Stromal cell of bone marrow (primary cell): ENCODE results near the gene PLXNA1.

Experiments used
- DNase-seq: peaks from one replicate; pipeline ENCODE4 v3.0.0-alpha.2; 2012; ENCODE audit warnings: low read depth

PLXNA1 gene

DNA sequence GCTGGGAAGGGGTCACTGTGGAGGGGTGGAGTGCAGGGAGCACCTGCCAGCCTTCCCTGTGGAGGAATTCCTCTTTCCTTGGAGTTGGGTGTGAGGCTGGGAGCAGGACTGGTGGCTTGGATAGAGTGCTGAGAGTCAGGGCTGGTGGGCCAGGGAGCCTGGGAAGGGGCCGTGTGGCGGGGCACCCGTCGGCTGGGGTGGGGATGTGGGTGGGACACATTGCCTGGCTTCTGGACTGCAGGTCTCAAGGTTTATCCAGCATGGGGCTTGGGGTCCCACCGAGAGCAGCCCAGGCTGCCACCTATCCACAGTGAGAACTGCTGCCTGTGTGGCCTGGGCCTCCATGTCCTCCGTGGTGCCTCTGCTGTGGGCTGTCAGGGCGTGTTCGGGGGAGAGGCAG, 4.7 kb downstream of the PLXNA1 start:
- no peak for DNase-seq

DNA sequence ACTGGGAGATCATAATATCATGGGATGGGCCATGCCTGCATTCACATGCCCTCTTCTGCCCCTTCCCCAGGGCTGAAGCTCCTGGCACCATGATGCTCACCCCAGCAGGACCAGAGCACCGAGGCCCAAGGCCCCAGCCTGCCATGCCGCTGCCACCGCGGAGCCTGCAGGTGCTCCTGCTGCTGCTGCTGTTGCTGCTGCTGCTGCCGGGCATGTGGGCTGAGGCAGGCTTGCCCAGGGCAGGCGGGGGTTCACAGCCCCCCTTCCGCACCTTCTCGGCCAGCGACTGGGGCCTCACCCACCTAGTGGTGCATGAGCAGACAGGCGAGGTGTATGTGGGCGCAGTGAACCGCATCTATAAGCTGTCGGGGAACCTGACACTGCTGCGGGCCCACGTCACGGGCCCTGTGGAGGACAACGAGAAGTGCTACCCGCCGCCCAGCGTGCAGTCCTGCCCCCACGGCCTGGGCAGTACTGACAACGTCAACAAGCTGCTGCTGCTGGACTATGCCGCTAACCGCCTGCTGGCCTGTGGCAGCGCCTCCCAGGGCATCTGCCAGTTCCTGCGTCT, 5.6 kb downstream of the PLXNA1 start:
- no peak for DNase-seq

DNA sequence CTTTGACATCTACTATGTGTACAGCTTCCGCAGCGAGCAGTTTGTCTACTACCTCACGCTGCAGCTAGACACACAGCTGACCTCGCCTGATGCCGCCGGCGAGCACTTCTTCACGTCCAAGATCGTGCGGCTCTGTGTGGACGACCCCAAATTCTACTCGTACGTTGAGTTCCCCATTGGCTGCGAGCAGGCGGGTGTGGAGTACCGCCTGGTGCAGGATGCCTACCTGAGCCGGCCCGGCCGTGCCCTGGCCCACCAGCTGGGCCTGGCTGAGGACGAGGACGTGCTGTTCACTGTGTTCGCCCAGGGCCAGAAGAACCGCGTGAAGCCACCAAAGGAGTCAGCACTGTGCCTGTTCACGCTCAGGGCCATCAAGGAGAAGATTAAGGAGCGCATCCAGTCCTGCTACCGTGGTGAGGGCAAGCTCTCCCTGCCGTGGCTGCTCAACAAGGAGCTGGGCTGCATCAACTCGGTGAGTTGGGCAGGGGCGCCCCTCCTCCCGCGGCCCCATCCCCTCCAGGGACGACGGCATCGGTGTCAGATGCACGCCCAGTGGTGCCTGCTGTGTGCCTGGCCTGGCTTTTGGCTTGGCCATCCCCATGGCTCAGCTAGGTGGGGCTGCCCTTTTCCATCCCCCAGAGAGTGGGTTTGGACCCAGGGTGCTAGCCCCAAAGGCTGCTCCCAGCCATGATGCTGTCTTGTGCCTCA, 6.6 kb downstream of the PLXNA1 start:
- no peak for DNase-seq

DNA sequence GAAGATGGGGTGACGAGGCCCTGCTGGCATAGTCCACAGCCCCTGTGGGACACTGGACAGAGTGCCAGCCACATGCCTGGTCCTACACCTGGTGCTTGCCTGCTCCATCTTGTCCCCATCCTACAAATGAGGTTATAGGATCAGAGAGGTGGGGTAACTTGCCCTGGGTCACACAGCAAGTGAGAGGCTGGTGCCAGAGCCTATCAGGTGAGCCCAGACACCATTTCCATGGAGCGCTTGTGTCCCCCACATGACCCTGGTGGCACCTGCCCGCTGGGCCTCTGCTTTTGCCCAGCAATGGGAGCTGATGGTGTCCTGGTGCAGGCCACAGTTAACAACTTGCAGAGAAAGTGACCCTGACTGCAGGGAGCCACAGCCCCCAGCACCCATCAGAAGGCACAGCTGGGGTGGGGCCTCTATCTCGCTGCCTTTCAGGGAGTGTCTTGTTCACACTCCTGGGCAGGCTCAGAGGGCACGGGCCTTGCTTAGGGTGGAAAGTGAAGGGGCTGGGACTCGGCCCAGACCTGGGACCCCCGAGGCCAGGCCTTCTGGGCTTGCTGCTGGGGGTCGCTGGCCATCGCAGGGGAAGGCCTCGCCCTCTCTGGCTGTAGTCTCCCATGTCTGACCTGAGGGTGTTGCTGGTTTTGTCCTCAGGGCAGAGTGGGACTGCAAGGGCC, 7.2 kb downstream of the PLXNA1 start:
- DNase-seq, result no peak

DNA sequence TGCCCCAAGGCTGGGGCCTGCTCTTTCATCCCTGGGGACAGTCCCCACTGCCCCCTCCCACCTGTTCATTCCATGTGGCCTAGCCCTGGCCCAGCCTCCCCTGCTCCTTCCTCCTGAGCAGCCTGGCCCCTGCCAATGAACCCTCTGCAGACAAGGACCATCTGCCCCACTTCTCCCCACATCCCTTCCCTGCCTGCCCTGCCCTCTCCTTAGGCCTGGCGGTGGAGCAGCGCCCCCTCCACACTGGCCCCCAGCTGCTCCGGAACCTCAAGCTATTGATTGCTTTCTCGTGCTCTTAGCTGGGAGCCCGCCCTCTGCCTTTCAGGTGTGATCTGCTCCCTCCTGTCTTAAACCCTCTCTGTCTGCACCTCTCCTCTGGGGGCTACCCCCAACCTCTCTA, 8.0 kb downstream of the PLXNA1 start:
- no peak for DNase-seq

DNA sequence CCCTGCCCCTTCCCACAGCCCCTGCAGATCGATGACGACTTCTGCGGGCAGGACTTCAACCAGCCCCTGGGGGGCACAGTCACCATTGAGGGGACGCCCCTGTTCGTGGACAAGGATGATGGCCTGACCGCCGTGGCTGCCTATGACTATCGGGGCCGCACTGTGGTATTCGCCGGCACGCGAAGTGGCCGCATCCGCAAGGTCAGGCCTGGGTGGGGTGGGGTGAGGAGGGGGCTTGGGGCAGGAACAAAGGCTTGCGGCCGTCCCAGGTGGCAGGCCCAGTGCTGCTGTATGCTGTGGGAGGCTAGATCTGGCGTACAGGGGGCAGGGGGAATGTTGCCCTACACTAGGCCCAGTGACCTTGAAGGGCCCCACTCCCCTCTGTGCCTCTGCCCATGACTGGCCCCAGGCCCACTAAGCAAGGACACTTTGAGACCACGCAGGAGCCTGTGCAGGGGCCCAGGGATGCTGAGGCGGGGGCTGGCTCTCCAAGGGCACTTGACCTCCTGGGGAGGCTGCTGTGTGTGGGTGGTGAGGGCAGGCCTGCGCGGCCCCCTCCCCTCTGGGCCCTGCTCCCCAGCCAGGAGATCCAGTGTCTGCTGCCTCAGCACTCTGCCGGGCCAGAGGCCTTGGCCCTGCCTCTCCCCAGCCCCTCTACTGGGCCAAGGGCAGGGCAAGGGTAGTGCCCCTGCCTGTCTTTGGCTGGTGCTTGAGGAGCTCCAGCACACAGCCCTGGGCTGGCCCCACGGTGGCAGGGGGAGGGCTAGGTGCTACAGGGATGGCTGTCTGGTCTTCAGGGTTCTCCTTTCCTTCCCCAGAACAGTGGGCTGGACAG, 8.7 kb downstream of the PLXNA1 start:
- DNase-seq, result no peak

DNA sequence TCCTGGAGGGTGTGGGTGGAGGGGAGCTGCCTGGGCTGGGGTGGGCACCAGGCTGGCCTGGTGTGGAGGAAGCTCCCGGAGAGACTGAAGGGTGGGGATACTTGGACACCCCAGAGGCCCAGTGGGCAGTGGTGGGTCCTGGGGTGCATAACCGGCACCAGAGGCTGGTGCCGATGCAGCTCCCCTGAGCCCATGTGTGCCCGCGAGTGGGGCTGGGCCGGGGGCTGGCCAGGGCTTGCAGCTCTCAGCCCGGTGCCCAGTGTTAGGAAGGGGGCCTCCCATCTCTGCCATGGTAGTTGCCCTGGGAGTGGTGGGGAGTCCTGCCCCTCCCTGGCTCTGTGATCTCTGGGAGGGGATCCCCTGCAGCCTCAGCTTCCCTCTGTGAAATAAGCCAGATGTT, 9.3 kb downstream of the PLXNA1 start:
- no peak for DNase-seq

DNA sequence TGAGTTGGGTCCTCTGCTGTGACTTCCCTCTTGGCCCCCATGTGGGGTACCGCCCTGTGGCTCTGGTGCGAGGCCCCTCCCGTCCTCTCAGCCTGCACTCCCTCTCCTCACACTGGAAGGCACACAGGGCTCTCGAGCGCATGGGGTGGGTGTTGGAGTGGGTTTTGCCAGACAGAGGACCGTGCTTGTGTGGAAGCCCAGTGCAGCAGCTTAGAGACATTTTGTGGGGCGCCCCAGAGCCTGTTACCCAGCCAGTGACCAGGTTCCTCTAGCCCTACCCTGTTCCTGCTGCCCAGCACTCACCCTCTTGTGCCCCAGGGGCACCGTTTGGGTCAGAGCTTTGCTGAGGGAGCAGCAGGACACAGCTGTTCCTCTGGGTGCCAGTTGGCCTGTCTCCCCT, 9.9 kb downstream of the PLXNA1 start:
- DNase-seq, result no peak

DNA sequence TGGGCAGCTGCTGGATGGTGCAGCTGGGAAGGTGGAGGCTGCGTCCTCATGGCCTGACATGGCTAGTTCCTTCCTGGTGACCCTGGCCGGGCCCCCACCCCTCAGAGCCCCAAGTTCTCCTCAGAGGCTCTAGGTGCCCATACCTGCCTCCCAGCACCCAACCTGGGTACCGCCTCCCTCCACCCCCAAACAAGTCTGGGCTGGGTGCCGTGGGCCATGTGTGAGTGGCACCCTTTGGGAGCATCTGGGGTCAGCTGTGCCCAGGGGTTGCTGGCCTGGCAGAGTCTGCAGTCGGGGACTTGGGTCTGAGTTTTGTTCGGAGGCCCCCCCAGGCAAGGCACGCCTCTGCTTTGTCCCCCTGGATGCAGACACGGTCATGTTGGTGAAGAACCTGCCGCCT, 10.5 kb downstream of the PLXNA1 start:
- DNase-seq, result no peak

DNA sequence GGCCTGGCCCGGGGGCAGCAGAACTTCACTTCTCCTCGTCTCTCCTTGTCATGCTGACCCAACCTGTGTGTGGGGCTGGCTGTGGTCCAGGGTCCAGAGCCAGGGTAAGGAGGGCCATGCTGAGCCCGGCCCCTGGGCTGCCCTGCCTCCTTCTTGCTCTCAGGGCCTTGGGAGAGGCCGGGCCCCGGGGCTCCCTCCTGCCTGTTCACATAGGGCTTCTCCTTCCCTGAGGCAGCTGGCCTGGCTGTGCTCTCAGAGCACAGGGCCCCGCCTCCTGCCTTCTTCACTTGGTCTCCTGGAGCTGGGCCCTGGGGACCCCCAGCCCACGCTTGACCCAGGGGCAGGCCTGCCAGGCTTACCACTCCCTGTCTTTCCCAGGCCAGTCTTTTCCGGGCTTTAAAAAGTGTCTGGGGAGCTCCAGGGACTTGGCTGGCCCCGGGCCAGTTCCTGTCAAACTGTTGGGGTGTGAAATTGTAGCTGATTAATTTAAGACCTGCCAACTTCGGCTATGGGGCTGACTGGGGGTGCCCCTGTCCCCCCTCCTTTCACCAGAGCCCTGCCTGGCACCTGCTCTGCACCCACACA, 11.8 kb downstream of the PLXNA1 start:
- no peak for DNase-seq

DNA sequence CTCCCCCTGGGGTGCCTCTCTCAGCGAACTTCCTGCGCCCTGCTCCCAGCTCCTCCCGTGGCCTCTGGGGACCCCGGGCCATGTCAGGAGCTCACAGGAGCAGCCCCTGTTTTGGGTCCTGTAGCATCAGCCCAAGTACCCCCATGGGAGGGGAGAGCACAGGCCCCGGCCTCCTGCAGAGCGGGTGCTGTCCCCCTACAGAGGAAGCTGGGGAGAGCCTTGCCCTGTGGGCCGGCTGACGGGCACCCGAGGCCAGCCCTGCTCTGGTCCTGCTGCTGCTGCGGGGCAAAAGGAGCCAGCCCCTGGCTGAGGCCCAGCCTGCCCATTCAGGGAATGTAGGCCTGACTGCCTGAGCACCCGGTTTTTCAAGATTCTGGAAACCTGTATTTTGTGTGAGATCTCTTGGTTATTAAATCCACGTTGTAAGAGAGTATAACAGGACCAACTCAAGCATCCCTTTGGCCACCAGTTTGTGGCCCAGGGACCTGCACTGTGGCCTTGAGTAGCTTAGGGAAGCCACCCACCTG, 12.4 kb downstream of the PLXNA1 start:
- DNase-seq, result no peak

DNA sequence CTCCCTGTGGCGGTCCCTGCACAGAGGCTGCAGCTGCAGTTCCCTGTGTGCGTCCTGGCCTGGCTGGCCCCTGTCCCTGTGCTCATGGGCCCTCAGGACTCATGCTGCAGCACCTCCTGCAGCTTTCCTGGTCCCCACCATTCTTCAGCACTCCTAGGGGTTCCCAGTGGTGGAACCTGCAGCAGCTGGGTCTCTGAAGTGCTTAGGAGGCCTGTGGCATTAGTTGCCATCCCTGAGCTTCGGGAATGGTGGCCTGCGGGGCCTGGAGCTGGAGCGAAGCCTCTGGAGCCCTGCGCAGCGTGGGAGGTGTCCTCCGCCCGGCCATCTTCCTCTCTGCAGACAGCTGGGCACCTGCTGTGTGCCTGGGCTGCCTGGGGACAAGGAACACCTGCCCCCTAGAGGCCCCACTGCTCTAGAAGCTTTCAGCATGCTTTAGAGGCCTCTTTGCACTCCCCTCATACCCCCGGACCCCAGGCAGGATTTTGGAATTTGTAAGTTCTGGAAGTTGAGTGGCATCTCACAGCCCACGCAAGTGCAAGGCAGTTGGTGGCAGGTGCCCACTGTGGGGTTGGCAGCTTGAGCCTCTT, 13.1 kb downstream of the PLXNA1 start:
- no peak for DNase-seq

DNA sequence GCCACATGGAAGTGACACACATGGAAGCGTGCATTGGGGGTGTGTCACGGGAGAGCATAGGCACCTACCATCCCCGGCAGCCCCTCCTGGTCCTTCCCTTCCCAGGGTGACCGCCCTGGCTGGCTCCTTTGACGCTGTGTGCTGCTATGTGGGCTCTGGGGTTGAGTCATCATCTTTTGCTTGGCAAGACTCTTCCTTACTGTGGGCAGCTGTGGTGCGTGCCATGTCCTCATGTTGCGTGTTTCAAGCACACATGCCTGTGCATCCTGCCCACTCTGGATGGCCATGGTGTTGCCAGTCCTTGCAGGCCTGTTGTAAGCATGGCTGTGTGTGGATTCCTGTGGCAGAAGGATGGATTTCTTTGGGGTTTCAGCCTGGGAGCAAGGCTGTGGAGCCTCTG, 14.0 kb downstream of the PLXNA1 start:
- DNase-seq, result peak; percentile 66

DNA sequence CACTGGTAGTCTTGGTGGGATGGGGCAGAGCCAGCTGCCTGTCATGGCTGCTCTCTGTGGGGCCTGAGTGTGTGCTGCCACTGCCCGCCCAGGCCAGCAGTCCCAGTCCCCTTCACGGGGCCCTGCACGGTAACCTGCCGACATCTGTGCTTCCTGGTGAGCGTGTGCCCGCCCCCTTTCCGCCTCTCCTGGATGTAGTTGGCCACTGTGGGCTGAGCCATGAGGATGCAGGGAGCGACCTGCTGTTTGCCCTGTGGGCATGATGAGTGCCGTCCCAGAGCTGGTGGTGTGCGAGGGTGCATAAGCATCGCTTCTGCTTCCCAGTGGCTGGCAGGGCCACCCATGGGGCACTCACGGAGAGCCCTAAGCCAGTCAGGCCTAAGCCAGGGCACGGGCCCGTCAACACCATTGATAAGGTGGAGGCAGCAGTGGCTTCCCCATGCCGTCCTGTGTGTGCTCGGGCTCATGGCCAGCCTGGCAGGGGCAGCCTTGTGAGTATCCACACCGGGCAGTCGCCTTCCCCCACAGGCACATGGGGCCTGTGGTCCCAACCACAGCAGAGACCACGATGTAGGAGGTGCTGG, 14.6 kb downstream of the PLXNA1 start:
- no peak for DNase-seq

DNA sequence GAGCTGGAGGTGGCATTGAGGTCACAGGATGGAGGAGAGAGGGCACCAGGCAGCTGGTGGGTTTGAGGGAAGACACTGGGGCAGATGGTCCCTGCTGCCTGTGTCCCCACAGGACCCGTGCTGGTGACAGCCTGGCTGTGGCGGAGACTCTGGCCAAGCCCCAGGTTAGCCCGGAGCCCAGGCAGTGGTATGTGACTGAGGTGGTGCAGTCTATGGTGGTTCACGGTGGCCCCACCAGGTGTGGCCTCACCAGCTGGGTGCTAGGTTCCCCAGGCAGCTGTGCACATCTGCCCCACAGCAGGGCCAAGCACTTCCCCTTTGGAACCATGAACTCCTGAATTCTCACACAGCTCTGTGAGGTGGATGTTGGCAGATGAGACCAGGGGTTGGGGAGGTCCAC, 15.4 kb downstream of the PLXNA1 start:
- no peak for DNase-seq

DNA sequence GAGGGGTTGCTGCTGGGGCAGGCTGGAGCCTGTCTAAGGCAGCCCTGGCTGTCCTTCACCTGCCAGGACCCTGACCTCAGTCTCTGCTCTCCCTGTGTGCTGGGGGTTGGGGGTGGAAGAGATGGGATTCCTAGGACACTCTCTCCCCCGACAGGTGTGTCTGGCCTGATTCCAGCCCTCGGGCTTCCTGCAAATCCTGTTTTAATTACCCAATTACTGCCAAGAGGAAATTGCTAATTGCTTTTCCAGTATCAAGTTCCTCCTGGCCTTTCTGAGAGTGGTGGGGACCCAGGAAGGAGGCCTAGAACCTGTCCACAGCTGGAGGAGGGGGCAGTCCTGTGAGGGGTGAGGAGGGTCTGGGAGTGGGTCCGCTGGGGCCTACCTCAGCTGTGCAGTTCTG, 15.8 kb downstream of the PLXNA1 start:
- no peak for DNase-seq

DNA sequence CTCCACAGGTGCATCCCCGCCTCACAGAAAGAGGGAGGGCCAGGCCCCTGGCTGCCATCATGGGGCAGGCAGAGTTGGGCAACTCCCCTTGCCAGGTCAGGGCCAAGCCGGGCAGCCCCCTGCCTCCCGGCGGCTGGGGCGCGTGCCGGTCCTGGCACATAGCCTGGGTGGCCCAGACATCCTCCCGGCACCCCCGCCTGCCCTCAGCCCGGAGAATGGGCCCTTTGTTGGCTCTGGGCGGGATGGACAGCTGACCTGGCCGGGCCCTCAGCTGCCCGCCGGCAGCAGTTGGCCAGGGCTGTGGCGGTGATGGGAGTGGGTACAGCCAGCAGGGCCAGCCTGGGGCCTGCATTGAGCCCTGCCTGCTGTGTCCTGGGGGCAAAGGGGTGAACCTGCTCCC, 16.5 kb downstream of the PLXNA1 start:
- no peak for DNase-seq

DNA sequence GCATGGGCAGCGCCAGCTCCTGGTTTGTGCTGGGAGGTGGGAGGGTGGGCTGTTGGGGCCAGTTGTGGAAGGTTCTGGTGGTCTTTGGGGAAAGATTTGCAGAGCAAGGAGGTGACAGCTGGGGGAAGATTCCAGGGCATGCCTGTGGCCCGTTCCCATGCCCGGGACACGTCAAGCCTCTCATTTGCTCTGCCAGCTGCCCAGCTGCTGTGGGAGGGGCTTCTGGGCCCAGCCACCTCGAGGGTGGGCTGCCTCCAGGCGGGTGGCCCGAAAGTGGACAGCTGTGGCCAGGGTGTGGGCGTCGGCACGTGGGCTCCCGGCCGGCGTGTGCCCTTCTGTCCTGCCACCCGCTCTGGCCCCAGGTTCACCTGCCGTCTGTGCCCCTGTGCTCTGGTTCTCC, 17.2 kb downstream of the PLXNA1 start:
- DNase-seq, result no peak

DNA sequence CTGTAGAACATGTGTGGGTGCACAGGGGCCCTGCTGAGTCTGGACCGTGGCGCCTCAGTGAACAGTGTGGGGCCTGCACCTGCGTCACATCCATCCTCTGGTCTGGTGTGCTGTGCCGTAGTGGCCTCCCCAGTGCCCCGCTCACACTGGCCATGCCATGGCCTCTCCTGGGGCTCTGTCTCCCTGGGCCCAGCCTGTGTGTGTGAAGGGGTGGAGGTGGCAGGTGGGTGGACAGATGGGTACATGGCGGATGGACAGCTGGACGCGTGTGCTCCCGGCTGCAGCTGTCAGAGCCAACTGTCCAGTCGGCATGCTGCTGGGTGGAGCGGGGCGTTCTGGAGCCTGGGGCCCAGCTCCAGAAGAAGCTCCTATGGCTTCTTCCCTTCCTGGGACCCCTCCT, 17.8 kb downstream of the PLXNA1 start:
- no peak for DNase-seq

DNA sequence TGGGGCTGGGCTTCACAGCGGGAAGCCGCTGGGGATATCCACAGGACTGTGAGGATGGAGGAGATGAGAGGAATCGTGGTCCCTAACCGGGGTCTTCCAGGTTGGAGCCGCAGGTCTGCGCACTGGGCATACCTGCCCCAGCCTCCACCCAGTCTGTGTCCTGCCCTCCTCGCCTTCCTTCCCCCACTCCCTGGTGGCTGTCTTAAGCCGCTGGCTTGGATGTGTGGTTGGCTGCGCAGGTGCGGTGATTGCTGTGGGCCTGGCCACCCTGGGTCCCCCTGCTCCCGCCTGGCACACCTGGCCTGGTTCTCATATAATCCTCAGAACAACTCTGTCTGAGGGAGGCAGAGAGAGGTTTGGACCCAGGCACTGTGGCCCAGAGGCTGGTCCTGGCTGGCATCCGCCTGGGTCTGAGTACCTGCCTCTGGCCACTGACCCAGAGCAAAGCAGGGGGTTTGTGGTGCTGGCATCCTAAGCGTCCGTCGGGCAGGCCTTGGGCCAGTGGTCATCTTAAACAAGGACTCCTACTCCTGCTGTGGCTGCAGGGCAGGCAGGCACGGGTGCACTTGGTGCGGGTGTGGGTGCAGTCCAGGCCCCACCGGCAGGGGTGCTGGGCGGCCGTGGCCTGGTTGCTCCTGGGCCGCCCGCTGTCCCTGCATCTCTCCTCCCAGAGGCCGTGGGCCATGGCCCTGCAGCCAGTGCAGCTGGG, 18.7 kb downstream of the PLXNA1 start:
- no peak for DNase-seq
